ENCODE results near the gene TFAM. TPM values are rescaled to one million over a fixed set of nuclear protein-coding genes. Genes with fewer than 3 reads are reported as not detected.

Gene TFAM
- total and polyA plus RNA-seq, 2 of the 8 experiments (the other 6 are each of a cell fraction or from before 2014, with no cell fraction given), result 29.3 to 97.3 TPM

DNA sequence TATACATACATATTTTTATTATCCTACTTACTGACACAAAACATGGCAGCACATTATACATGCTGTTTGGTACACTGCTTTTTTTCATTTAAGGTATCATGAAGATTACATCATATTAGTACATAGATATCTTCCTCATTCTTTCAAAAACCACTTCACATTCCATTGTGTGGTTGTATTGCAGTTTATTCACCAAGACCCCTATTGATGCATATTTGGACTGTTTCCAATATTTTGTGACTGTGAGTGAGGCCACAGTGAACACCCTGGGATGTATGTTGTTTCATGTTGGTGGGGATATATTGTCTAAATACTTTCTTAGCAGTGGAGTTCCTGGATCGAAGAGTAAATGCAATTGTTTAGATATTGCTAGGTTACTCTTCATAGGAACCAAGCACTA lies 39.0 kb downstream of the TFAM start (continued):
- TF ChIP-seq, protein P1, sequence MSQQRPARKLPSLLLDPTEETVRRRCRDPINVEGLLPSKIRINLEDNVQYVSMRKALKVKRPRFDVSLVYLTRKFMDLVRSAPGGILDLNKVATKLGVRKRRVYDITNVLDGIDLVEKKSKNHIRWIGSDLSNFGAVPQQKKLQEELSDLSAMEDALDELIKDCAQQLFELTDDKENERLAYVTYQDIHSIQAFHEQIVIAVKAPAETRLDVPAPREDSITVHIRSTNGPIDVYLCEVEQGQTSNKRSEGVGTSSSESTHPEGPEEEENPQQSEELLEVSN (IDR thresholded peaks at IDR 0.05), result no peak
- no peak for TF ChIP-seq YY1 (IDR thresholded peaks at IDR 0.05; ENCODE audit: low read depth, low read length)
- TF ChIP-seq CBX8 (IDR thresholded peaks at IDR 0.05; ENCODE audit: borderline replicate concordance, low read depth, low read length), result no peak
- TF ChIP-seq KDM5A (IDR thresholded peaks at IDR 0.05; ENCODE audit: low read length), result no peak
- no peak for TF ChIP-seq SP1 (IDR thresholded peaks at IDR 0.05; ENCODE audit: low read depth, low read length)
- TF ChIP-seq CHD7 (IDR thresholded peaks at IDR 0.05; ENCODE audit: insufficient replicate concordance, low read length), result no peak
- no peak for TF ChIP-seq ATF2 (IDR thresholded peaks at IDR 0.05; ENCODE audit: low read length)

Data from H1 (cell line).